SK-N-SH (cell line): ENCODE results near the gene ADGRB2. TPM values are rescaled to one million over a fixed set of nuclear protein-coding genes. Genes with fewer than 3 reads are reported as not detected.

Source experiments
- CTCF ChIA-PET: fragments of 300-600, 350-600 bp; formaldehyde crosslinking; extraction: SDS; loops from one replicate; lab custom pipeline; 2021; lab: Yijun Ruan, JAX
- POLR2A ChIA-PET: fragments of 350-600 bp; sonication (Branson Sonifier 250); formaldehyde crosslinking; extraction: SDS; loops from one replicate; lab custom pipeline; 2020; ENCODE audit warnings: antibody characterized with exemption, inconsistent platforms; lab: Yijun Ruan, JAX
- DNase-seq: peaks from one replicate; pipeline ENCODE4 v3.0.0; 2012
- H2AFZ ChIP-seq: fragments of 200-600 bp; sonication (generic); 2 replicates; pipeline ENCODE4 v1.8.1; 2016; ENCODE audit warnings: antibody characterized with exemption, mild to moderate bottlenecking, low read depth
- H3F3A ChIP-seq: fragments of 200-600 bp; sonication (generic); replicated peaks from 2 replicates; pipeline ENCODE3; 2016; ENCODE audit warnings: antibody characterized with exemption, mild to moderate bottlenecking; ENCODE audit not compliant: insufficient read depth
- H3K27ac ChIP-seq, 2 experiments: fragments of 200-500 bp in 1 of 2; fragments of 200-600 bp in 1 of 2; sonication (Bioruptor generic) in 1 of 2; sonication (generic), shearing (Covaris generic) in 1 of 2; 2 replicates each; pipeline versions ENCODE4 v1.5.1 to v1.6.1; 2014 to 2016; ENCODE audit warnings: low read depth in 2 of 2, inconsistent platforms in 1 of 2, low read length in 1 of 2, mild to moderate bottlenecking in 1 of 2, mixed read lengths in 1 of 2
- H3K27me3 ChIP-seq: fragments of 200-600 bp; sonication (generic), shearing (Covaris generic); 2 replicates; pipeline ENCODE4 v1.6.1; 2016; ENCODE audit warnings: mixed run types; ENCODE audit not compliant: insufficient read depth
- H3K36me3 ChIP-seq, 2 experiments: fragments of 200-500 bp in 1 of 2; fragments of 200-600 bp in 1 of 2; sonication (Bioruptor generic) in 1 of 2; sonication (generic) in 1 of 2; replicated peaks in 1 of 2; 2 replicates each; pipeline versions ENCODE3 to v1.5.1; 2014 to 2016; ENCODE audit warnings: low read length in 1 of 2, mild to moderate bottlenecking in 1 of 2; ENCODE audit not compliant: insufficient read depth in 2 of 2, control insufficient read depth in 1 of 2
- H3K4me1 ChIP-seq, 2 experiments: fragments of 200-500 bp in 1 of 2; fragments of 200-600 bp in 1 of 2; sonication (Bioruptor generic) in 1 of 2; sonication (generic), shearing (Covaris generic) in 1 of 2; 2 replicates each; pipeline versions ENCODE4 v1.5.1 to v1.6.1; 2014 to 2016; ENCODE audit warnings: low read depth in 1 of 2, low read length in 1 of 2, mixed run types in 1 of 2; ENCODE audit not compliant: insufficient read depth in 2 of 2, control insufficient read depth in 1 of 2
- H3K4me2 ChIP-seq: fragments of 200-600 bp; sonication (generic), shearing (Covaris generic); 2 replicates; pipeline ENCODE4 v1.6.1; 2017; ENCODE audit warnings: mixed run types
- H3K4me3 ChIP-seq, 2 experiments: fragments of 200-500 bp in 1 of 2; fragments of 200-600 bp in 1 of 2; sonication (Bioruptor generic) in 1 of 2; sonication (generic), shearing (Covaris generic) in 1 of 2; 2 replicates each; pipeline versions ENCODE4 v1.5.1 to v1.8.1; 2014 to 2016; ENCODE audit warnings: low read depth in 2 of 2, inconsistent platforms in 1 of 2, low read length in 1 of 2, mild to moderate bottlenecking in 1 of 2, mixed read lengths in 1 of 2, moderate library complexity in 1 of 2
- H3K79me2 ChIP-seq: fragments of 200-600 bp; sonication (generic); 2 replicates; pipeline ENCODE4 v1.8.1; 2017; ENCODE audit warnings: mild to moderate bottlenecking; ENCODE audit not compliant: insufficient read depth
- H3K9ac ChIP-seq: fragments of 200-600 bp; sonication (generic); 2 replicates; pipeline ENCODE4 v1.6.1; 2017; ENCODE audit warnings: mixed run types
- H3K9me2 ChIP-seq: fragments of 200-600 bp; sonication (generic); 2 replicates; pipeline ENCODE4 v1.6.1; 2017; ENCODE audit warnings: mixed run types
- H3K9me3 ChIP-seq: fragments of 200-600 bp; sonication (generic); 2 replicates; pipeline ENCODE4 v1.6.1; 2017; ENCODE audit warnings: mixed run types, mild to moderate bottlenecking, moderate library complexity
- H4K20me1 ChIP-seq: fragments of 200-600 bp; sonication (generic); 2 replicates; pipeline ENCODE4 v1.6.1; 2017; ENCODE audit warnings: mild to moderate bottlenecking, mixed run types; ENCODE audit not compliant: insufficient read depth
- CHD2 ChIP-seq: fragments of 150-350 bp; IDR thresholded peaks from 2 replicates; pipeline ENCODE4 v1.6.1; 2018; ENCODE audit warnings: low read length; ENCODE audit not compliant: partially characterized antibody
- ELF1 ChIP-seq: IDR thresholded peaks from 2 replicates; pipeline ENCODE4 v1.4.0; 2012
- FOSL2 ChIP-seq: IDR thresholded peaks from 2 replicates; pipeline ENCODE4 v1.4.0; 2012; ENCODE audit warnings: low read depth, mild to moderate bottlenecking, moderate library complexity, borderline replicate concordance
- FOXJ3 ChIP-seq: sonication (generic); formaldehyde crosslinking; IDR thresholded peaks from 2 replicates; pipeline ENCODE4 v1.5.1; 2020; ENCODE audit warnings: mild to moderate bottlenecking, missing genetic modification reagents
- FOXM1 ChIP-seq: IDR thresholded peaks from 2 replicates; pipeline ENCODE4 v1.4.0; 2012; ENCODE audit warnings: low read depth, mild to moderate bottlenecking
- GATA2 ChIP-seq: sonication (generic); formaldehyde crosslinking; IDR thresholded peaks from 2 replicates; pipeline ENCODE4 v1.5.0; 2020; ENCODE audit warnings: mild to moderate bottlenecking, missing genetic modification reagents
- MXI1 ChIP-seq: IDR thresholded peaks from 2 replicates; pipeline ENCODE4 v1.6.1; 2012; ENCODE audit warnings: mild to moderate bottlenecking, low read depth, low read length, improper control_type of control experiment
- NFIC ChIP-seq: IDR thresholded peaks from 2 replicates; pipeline ENCODE4 v1.4.0; 2012; ENCODE audit warnings: borderline replicate concordance
- NRF1 ChIP-seq: IDR thresholded peaks from 2 replicates; pipeline ENCODE4 v1.6.1; 2012; ENCODE audit warnings: low read depth, mild to moderate bottlenecking, low read length
- RAD21 ChIP-seq: IDR thresholded peaks from 2 replicates; pipeline ENCODE4 v1.6.1; 2012; ENCODE audit warnings: mild to moderate bottlenecking, low read length
- RCOR1 ChIP-seq: fragments of 150-350 bp; IDR thresholded peaks from 2 replicates; pipeline ENCODE4 v1.6.1; 2017; ENCODE audit warnings: antibody characterized with exemption, low read length
- SIN3A ChIP-seq: IDR thresholded peaks from 2 replicates; pipeline ENCODE4 v1.6.1; 2012; ENCODE audit warnings: low read depth, mild to moderate bottlenecking, low read length, moderate library complexity, borderline replicate concordance
- TAF1 ChIP-seq: IDR thresholded peaks from 2 replicates; pipeline ENCODE4 v1.6.1; 2012; ENCODE audit warnings: low read depth, mild to moderate bottlenecking, low read length, moderate library complexity, borderline replicate concordance
- TCF12 ChIP-seq: IDR thresholded peaks from 2 replicates; pipeline ENCODE4 v1.4.0; 2012
- YY1 ChIP-seq: IDR thresholded peaks from 2 replicates; pipeline ENCODE4 v1.4.0; 2012; ENCODE audit warnings: low read depth, mild to moderate bottlenecking
- WGBS: methylation state at CpG from one replicate; pipeline ENCODE4 v1.1.6; 2017; ENCODE audit warnings: low lambda C conversion rate; 5-methylcytosine and 5-hydroxymethylcytosine counted together
- polyA plus RNA-seq, 3 experiments: library from polyadenylated mRNA; depleted of rRNA; stranded (reverse); fragments of >200 nt; gene quantifications; 2 replicates each; pipeline ENCODE4 v1.2.3, GENCODE V29; 2012
- TF ChIP-seq, protein P1 (sequence below): IDR thresholded peaks from 2 replicates; pipeline ENCODE4; 2012
- TF ChIP-seq, protein P2 (sequence below): fragments of 150-350 bp; IDR thresholded peaks from 2 replicates; pipeline ENCODE4 v1.6.1; 2016; ENCODE audit warnings: mild to moderate bottlenecking, low read depth, low read length
- TF ChIP-seq, protein P3 (sequence below): IDR thresholded peaks from 2 replicates; pipeline ENCODE4 v1.4.0; 2012; ENCODE audit warnings: low read depth

Gene ADGRB2
- polyA plus RNA-seq, 1 of the 3 experiments (the other 2 are of a cell fraction) = 13.0 TPM

DNA sequence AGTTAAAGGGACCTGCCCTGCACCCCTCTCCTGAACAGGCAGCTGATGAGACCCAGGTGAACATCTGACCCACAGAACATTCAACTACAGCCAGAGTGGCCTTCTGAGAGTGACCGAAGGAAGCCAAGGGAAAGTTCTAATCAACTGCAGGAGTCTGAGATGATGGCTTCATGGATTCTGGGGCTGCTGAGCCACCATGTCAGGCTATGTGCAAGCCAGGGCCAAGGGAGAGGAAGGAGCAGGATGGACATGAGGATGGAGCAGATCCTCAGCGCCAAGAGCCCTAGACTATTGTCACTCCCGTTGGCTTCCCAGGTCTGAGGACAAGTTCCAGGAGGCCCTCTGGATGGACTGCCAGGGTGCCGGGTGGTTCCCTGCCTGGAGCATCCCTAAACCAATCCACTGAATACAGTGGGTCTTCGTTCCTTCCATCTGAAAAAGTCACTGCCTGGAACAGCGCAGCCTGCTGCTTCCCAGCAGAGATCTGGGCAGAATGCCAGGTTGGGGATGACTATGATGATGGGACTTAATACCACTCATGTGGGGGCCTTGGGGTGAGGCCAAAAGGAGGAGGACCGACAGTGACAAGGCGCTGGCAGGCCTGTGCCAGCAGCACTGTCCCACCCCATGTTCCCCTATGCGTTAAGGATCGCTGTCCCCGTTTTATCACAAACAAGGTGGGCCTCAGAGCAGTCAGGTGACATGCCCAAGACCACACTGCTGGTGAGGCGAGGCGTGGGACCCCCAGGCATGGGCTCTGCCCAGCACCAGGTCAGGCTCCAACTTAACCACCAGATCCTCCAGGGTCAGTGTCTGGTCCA is 31.9 kb upstream of the ADGRB2 start:
- Histone ChIP-seq H3K4me3 (no peak overlapping the region), H3K9me3 (no peaks in the 10 kb centered on the region), H3K4me1 (peaks cover 11 to 31% of the 10 kb centered on the region in 2 experiments; a peak in 3 of 4 replicates), H4K20me1 (no peaks in the 10 kb centered on the region), H3K4me2 (peak overlapping the region; percentile 94; the same call in 1 of the 2 replicates), H3K79me2 (peaks cover 17% of the 10 kb centered on the region), H3K36me3 (no peaks in the 10 kb centered on the region), H3K27ac (no peak overlapping the region), H3F3A (no peaks in the 10 kb centered on the region), H3K9ac (no peak overlapping the region), H3K27me3 (no peaks in the 10 kb centered on the region), H3K9me2 (no peaks in the 10 kb centered on the region), H2AFZ (no peak overlapping the region)
- POLR2A ChIA-PET = no interaction called here
- TF ChIP-seq FOXJ3 = no peak
- TF ChIP-seq, protein P1, sequence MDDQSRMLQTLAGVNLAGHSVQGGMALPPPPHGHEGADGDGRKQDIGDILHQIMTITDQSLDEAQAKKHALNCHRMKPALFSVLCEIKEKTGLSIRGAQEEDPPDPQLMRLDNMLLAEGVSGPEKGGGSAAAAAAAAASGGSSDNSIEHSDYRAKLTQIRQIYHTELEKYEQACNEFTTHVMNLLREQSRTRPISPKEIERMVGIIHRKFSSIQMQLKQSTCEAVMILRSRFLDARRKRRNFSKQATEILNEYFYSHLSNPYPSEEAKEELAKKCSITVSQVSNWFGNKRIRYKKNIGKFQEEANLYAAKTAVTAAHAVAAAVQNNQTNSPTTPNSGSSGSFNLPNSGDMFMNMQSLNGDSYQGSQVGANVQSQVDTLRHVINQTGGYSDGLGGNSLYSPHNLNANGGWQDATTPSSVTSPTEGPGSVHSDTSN = no peak
- no peak for TF ChIP-seq FOSL2
- peak; percentile 92 for TF ChIP-seq NFIC
- TF ChIP-seq MXI1 = no peak
- TF ChIP-seq FOXM1 = no peak
- TF ChIP-seq, protein P2, sequence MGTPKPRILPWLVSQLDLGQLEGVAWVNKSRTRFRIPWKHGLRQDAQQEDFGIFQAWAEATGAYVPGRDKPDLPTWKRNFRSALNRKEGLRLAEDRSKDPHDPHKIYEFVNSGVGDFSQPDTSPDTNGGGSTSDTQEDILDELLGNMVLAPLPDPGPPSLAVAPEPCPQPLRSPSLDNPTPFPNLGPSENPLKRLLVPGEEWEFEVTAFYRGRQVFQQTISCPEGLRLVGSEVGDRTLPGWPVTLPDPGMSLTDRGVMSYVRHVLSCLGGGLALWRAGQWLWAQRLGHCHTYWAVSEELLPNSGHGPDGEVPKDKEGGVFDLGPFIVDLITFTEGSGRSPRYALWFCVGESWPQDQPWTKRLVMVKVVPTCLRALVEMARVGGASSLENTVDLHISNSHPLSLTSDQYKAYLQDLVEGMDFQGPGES = no peak
- TF ChIP-seq YY1 = no peak
- no peak for TF ChIP-seq NRF1
- TF ChIP-seq TAF1 = no peak
- no peak for TF ChIP-seq ELF1
- TF ChIP-seq GATA2 (CRISPR knock-in tag) = no peak
- 0 out of 2 replicates have a peak, but pooled peaks have one; percentile 8 for TF ChIP-seq TCF12
- TF ChIP-seq RCOR1 = no peak
- TF ChIP-seq, protein P3, sequence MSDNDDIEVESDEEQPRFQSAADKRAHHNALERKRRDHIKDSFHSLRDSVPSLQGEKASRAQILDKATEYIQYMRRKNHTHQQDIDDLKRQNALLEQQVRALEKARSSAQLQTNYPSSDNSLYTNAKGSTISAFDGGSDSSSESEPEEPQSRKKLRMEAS = no peak
- TF ChIP-seq CHD2 = no peak
- no peak for TF ChIP-seq RAD21
- no peak for TF ChIP-seq SIN3A
- DNase-seq = peak; percentile 61
- CTCF ChIA-PET = interaction anchor here (2.1 to 21.1 kb wide), 2 partner anchors 36 to 168 kb away, joined by 7 to 707 read pairs; partner anchors contain the start of gene ADGRB2
- WGBS = 68% methylated on average over 6 of the region's 13 CpGs
